GM19395 (cell line): ENCODE data around the gene RPS28.
A peak's percentile ranks its signal among the peaks of the same experiment; 100 is the strongest.
"Not testable (repeated sequence)": the region's sequence is repeated elsewhere in the genome, so short reads cannot be mapped to it uniquely, and the experiment has no call there.

Experiments used
- ATAC-seq: cut with Tn5 transposase; IDR thresholded peaks from one replicate; pipeline ENCODE4 v1.9.1; 2021; ENCODE audit warnings: mild to moderate bottlenecking, moderate library complexity; ENCODE audit not compliant: unreplicated experiment

RPS28 gene

DNA sequence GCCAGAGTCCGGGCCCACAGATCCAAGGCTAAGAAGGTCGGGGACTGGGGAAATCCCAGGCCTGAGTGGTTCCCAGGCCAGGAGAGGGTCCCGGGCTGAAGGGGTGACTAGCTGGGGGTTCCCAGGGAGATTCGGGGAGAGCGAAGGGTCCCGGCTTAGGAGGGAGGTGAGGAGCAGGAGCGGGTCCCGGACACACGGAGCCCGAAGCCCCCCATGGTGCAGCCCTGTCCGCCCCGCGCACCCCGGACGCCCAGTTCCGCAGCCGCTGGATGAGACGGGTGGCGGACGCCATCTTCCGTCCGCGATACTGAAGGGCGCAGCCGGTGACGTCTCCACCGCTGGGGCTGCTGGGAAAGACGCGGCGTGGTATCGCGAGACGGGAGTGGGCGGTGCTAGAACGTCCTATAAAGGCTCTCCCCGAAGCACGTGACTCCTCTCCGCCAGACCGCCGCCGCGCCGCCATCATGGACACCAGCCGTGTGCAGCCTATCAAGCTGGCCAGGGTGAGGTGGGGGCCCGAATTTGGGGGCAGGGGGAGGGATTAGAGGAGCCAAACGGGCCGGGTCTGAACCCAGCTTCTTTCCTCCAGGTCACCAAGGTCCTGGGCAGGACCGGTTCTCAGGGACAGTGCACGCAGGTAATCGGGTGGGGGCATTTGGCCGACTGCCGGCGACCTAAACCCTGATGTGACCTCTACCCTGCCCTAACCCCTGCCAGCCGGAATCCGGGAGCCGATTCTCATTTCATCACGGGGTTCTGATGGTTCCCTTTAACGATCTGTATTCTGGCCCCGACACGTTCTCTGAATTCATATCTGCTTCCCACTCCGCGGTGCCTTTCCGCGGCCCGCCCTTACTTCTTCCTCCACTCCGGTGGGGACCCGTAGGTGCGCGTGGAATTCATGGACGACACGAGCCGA is at the start of gene RPS28, which contains the start of gene NDUFA7:
TSS of gene RPS28 (plus strand) at position 430 of the 919 bp plus-strand sequence. CDS start at position 465, 35 bp downstream.
TSS of gene NDUFA7 (minus strand) at position 309 of the 919 bp plus-strand sequence. CDS start at position 292, 17 bp downstream.
- ATAC-seq: peak; percentile 84

DNA sequence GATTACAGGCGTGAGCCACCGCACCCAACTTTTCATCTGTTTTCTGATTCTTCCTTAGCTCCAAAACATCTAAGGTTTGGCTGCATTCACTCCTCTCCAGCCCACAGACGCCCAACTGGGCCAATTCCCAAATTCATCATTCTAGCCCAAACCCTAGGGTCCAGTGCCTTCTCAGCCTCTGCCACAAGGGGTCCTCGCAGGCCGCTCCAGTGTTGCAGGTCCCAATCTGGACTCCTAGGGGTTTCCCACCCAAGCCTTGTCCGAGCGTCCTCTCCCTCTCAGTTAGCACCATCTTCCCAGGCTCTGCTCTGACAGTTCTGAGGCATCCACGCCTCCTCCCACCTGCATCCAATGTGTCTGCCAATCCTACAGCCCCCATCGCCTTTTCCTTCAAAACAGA is 44.8 kb upstream of the RPS28 start:
- ATAC-seq: not testable (repeated sequence)

DNA sequence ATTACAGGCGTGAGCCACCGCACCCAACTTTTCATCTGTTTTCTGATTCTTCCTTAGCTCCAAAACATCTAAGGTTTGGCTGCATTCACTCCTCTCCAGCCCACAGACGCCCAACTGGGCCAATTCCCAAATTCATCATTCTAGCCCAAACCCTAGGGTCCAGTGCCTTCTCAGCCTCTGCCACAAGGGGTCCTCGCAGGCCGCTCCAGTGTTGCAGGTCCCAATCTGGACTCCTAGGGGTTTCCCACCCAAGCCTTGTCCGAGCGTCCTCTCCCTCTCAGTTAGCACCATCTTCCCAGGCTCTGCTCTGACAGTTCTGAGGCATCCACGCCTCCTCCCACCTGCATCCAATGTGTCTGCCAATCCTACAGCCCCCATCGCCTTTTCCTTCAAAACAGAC is 30.0 kb upstream of the RPS28 start:
- not testable (repeated sequence) for ATAC-seq

DNA sequence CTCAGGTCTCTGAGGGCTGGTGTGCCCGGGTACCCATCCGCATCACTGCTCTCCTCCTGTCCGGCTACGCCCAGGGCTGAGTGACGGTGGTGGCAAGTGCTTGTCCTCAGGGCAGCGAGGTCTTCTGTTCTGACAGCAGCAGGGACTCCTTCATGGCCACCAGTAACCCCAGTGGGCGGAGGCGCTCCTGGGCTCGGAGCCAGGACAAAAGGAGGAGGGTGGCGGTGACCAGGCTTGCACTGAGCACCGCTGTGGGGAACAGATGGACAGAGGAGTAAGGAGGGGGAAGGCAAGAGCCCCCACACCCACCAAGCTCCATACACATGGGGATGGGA is 19.0 kb upstream of the RPS28 start:
- ATAC-seq: no peak

DNA sequence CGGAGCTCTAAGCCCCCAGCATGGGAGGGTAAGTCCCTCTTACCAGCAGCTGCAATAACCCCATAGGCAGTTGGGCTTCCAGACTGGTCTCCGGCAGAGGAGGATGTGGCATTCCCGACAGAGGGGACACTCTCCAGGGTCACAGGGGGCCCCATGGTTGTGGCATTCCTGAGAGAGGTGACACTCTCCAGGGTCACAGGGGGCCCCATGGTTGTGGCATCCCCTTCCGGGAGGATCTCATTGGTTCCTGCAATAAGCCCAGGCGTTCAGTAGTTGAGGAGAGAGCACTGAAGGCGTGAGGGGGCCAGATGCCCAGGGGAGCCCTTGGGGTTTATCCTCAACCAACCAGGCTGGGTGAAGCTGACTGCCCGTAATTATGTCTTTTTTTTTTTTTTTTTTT is 18.6 kb upstream of the RPS28 start:
- no peak for ATAC-seq

DNA sequence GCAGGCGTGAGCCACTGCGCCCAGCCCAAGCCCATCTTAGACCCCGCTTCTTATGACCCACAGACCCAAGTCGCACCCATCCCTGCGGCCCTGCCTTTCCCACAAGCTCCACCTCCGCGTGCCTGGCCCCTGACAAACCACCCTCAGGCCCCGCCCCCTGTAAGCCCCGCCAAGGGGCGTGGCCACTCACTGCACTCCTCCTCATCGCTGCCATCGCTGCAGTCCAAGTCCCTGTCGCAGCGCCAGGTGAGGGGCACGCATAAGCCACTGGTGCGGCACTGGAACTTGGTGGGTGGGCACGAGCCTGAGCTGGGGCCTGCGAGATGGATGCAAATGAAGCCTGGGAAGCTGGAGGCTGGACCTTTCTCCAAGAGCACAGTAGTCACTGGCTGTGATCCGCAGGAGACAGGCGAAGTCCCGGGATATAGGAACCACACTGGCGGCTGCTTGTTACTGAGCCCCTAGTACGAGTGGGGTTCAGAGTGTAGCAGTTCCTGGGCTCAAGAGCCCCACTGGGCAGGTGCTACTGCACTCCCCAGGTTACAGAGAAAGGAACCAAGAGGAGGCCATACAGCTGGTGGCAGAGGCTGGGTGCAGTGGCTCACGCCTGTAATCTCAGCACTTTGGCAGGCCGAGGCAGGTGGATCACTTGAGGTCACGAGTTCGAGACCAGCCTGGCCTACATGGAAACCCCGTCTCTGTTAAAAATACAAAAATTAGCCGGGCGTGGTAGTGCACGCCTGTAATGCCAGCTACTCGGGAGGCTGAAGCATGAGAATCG is 16.3 kb upstream of the RPS28 start:
- no peak for ATAC-seq

DNA sequence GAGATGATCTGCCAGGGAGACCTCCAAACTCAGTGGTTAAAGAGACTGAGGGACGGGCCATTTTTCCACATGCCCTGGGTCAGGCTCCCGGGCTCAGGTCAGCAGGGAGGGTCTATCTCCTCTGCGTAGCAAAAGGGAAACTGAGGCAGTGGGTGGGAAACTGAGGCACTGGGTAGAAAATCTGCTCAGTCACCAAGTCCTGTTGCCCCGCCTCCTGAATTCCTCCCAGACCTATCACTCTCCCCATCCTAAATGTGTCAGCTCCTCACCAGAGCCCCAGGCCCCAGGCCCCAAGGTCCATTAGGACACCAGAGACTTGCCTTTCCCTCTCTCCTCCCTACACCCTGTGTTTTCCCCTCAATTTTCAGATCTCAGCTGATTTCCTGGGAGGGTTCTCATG is 15.5 kb upstream of the RPS28 start:
- ATAC-seq: no peak

DNA sequence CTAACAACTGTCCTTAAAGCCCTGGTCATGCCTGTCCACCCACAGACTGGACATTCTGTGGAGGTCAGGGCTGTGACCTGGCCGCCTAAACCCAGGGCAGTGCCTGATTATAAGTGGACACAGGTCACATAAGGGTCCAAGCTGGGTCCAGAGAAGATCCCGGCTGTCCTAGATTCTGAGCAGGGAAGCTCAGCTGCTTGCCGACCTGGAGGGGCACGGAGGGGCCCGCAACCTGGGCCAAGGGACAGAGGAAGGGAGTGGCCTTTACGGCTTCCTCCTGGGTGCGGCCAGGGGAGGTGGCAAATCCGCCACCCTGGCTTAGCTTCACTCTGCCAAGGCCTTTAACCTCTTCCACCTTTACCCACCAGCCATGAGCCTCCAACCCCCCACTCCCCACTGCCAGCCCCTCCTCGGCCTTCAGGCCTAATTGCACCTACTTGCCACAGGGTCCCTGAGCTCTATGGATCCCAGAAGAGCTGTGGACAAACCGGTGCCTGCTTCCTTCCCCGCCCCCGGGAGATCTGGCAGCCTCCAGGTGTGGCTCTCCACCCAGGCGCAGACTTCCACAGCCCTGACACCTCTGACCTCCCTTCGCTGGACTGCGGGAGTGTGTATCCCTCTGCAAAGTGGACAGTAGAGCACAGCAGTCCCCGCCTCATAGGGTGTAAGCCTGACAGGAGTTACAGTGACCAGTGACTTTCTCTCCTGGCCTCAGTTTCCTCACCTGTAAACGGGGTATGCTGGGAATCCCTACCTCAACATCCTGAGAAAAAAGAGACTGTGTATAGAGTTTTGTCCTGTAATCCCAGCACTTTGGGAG is 14.9 kb upstream of the RPS28 start:
- no peak for ATAC-seq

DNA sequence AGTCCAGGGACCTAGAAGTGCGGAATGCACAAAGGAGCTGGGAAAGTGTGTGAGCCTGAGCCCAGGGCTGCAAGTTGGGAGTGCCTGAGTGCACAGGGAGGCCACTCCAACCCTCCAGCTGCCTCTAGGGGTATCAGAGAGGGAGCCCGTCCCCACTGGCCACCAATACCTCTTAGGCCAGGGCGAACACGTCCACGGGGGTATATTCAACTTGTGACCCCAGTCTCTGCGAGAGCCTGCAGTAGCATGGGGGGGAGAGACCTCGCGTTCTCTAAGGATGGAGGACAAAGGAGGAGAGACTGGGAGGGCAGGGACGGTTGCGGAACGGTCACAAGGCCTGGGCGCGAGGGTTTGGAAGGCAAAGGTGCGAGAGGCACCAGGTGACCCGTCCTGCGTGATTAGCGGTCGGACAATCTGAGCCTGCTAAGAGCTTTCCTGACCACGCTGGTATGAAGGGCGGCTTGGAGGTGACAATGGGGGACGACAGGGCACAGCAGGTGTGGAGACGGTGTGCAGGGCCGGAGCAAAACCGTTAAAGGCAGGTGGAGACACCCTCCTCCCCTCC is 13.8 kb upstream of the RPS28 start:
- no peak for ATAC-seq

DNA sequence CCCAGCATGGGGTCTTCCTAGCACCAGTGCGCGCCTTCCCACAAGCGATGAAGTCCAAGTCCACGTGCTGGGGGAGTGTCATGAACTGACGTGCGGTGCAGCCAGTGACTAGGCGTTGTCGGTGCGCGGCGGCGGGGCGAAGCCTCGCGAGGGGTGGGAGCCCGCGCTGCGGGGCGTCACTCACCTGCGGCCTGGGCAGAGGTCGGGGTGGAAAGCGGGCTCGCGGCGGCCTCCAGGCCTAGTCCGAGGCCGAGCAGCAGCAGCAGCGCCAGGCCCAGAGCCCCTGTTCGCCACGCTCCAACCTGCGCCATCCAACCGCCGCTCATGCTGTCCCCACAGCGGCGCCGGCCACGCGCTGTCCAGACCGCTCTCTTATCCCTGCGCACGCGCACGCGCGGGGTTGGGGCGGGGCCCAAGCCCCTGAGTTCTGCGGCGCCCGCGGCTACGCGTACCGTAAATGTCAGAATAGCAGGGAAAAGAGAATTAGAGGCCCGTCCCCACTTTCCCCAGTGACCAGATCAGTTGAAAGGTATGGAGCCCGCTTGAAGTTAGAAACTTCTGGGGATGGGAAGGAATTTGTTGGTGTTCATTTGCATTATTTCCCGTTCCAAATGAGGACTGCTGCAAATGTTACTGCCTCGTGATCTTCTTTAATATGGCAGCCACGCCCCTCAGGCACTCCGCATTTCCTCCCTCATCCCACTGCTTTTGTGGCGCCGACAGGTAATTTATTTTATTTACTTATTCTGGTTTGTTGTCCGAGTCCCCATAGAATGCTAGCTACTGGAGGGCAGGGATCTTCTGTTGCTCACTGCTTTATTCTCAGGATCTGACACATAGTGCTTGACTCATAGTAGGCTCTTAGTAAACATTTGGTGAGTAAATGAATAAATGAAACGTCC is 13.1 kb upstream of the RPS28 start, which contains the start of gene CD320:
TSS of gene CD320 (minus strand) at position 394 of the 902 bp plus-strand sequence. CDS start at position 326, 68 bp downstream.
- ATAC-seq: peak; percentile 72

DNA sequence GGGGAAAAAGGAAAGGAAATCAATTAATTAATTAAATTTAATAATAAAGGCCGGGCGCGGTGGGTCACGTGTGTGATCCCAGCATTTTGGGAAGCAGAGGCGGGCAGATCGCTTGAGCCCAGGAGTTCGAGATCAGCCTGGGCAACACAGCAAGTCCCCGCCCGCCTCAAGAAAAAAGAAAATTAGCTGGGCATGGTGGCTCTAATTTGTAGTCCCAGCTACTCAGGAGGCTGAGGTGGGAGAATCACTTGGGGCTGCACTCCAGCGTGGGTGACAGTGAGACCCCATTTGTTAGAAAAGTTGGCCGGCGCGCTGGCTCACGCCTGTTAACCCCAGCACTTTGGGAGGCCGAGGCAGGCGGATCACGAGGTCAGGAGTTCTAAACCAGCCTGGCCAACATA is 12.4 kb upstream of the RPS28 start:
- no peak for ATAC-seq

DNA sequence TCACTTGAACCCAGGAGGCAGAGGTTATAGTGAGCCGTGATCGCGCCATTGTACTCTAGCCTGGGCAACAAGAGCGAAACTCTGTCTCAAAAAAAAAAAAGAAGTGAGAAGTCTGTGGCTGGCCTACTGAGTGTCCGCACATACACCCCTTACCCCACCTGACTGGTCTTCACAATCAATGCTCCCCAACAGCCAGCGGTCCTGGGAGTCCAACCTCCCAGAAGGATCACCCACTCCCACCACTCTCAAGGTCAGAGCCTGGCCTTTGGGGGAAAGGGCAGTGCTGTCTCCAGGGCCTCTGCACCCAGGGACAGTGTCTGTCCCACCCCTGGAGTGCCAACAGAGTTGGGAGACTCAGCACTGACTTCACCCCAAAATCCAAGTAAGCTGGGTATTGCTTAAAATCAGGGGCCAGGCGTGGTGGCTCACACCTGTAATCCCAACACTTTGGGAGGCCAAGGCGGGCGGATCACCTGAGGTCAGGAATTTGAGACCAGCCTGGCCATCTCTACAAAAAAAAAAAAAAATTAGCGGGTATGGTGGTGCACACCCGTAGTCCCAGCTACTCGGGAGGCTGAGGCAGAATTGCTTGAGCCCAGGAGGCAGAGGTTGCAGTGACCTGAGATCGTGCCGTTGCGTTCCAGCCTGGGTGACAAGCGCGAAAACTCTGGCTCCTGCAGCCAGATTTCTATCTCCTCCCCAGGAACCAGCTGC is 10.8 kb upstream of the RPS28 start:
- ATAC-seq: no peak

DNA sequence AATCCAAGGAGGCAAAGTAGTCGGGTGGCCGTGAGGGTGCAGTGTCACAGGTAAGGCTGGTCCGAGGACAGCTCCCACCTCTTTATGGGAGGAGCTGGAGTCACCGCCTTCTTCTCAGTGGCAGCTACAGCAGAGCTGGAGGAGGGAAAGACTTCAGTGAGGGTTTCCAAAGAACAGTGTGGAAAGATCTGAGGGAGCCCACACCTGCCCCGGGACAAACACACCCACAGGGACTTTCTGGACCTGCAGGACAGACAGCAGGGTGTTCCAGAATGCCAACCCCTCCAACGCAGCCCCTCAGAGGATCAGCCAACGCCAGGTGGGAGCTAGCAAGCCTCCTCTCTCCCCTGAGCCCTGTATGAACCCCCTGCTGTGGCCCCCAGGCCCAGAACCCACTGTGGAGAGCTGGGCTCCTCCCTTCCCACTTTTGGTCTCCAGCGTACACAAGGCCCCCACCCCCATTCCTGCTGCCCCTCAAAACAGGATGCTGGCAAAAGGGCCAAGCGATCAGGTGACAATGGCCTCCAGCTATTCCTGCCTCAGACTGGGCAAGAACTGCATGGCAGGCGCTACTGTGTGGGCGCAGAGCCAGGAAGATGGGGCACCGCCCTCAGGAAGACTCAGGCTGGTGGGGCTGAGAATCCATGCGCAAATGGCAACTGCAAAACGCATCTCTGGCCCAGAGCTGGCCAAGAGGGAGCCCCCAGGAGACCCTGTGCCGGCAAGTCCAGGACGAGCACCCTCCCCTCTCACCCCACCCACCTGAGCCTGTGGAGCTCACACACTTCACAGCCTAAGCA is 9.6 kb upstream of the RPS28 start:
- ATAC-seq: no peak

DNA sequence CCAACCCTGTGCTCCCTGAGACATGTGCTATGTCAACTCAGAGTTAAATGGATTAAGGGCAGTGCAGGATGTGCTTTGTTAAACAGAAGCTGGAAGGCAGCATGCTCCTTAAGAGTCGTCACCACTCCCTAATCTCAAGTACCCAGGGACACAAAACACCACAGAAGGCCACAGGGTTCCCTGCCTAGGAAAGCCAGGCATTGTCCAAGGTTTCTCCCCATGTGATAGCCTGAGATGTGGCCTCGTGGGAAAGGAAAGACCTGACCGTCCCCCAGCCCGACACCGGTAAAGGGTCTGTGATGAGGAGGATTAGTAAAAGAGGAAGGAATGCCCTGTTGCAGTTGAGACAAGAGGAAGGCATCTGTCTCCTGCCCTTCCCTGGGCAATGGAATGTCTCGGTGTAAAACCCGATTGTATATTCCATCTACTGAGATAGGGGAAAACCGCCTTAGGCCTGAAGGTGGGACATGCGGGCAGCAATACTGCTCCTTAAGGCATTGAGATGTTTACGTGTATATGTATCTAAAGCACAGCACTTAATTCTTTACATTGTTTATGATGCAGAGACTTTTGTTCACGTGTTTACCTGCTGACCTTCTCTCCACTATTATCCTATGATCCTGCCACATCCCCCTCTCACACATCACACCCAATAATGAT is 6.2 kb upstream of the RPS28 start:
- not testable (repeated sequence) for ATAC-seq

DNA sequence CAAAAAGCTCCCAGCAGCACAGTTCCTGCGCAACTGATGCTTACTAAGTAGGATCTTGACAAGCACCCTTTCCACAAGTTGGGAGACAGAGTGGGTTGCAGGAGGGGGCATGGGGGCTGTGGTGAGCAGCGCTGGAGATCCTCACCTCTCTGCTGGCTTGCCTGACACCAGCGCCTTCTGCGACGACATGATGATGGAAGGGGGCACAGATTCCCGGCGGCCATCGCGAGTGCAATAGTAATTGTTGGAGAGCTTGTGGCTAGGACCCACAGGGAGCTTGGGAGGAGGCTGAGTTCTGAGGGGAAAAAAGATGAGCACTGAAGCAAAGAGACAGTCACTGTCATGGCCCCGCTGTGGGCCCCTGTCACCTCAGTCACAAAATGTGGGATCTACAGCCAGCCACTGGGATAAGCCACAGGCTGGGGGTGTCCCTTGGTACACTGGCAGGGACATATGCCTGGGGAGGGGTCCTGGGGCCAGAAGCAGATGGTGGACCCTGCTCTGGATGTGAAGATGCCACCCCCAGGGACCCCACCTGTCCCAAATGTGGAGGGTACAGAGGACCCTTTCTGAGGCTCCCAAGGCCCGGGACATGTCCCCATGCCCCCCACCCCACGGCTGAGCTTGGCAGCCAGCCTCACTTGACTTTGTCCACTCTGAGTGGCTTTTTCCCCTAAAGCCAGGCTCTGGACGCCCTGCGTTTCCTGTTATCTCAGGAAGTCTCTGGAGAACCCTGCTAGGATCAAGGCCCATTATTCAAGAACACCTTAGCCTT is 4.8 kb upstream of the RPS28 start:
- ATAC-seq: no peak

DNA sequence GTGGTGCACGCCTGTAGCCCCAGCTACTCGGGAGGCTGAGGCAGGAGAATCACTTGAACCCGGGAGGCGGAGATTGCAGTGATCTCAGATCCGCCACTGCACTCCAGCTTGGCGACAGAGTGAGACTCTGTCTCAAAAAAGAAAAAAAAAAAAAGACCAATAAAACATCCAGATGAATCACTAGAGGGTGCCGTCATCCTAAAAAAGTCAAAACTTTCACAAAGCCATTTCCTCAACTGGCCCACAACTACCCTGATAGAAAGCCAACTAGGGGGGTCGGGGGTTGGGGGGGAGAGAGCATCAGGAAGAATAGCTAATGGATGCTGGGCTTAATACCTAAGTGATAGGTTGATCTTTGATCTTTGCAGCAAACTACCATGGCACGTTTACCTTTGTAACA is 2.5 kb upstream of the RPS28 start:
- ATAC-seq: not testable (repeated sequence)
